Adrenal gland (tissue), 5 donors: ENCODE results near the gene SMARCD3.

Experiments
- CTCF ChIP-seq, 6 experiments: fragments of 450-650 bp in 4 of 6; fragments of 200-600 bp in 2 of 6; sonication (generic) in 1 of 6; IDR thresholded peaks; 1 replicate in 5 of 6; 2 replicates in 1 of 6; pipeline versions ENCODE4 v1.5.1 to v1.8.0; 2016 to 2021; ENCODE audit warnings: antibody characterized with exemption in 6 of 6, mild to moderate bottlenecking in 2 of 6, moderate library complexity in 1 of 6
- POLR2A ChIP-seq, 2 donors: fragments of 450-650 bp; IDR thresholded peaks; one replicate each; pipeline ENCODE4 v1.6.1; 2017; ENCODE audit warnings: antibody characterized with exemption in 2 of 2, mild to moderate bottlenecking in 2 of 2, moderate library complexity in 1 of 2
- donor health status: DM: no; HTN: no; CAD: no.

GRCh38 chr7:151207315-151207714, 41.2 kb downstream of the SMARCD3 start:
- TF ChIP-seq CTCF (IDR thresholded peaks at IDR 0.05) (no peak), POLR2A (IDR thresholded peaks at IDR 0.05) (no peak)
